ENCODE results near the gene RRM2. TPM values are rescaled to one million over a fixed set of nuclear protein-coding genes. Genes with fewer than 3 reads are reported as not detected.
A peak's percentile ranks its signal among the peaks of the same experiment; 100 is the strongest.

RRM2 gene
- polyA plus RNA-seq (ENCODE audit: insufficient read length in 4 of 4): 10 to 100 TPM; 58.4 to 60.6 (median 59.0) TPM

GRCh38 chr2:10122500-10123280, at the start of gene RRM2:
TSS of gene RRM2 (plus strand) at chr2:10122739. CDS start at chr2:10122799, 60 bp downstream.
- DNase-seq (ENCODE audit: low read depth in 4 of 4, low spot score in 3 of 4): peak; percentile 67 to 86 (median 82)

- DNase-seq (ENCODE audit: low read depth in 4 of 4, low spot score in 3 of 4): no peak
Observed at GRCh38 chr2:10073706-10074105, 48.8 kb upstream of the RRM2 start.

GRCh38 chr2:10075101-10075500, 47.4 kb upstream of the RRM2 start:
- no peak for DNase-seq (ENCODE audit: low read depth in 4 of 4, low spot score in 3 of 4)

GRCh38 chr2:10075571-10076209, 46.8 kb upstream of the RRM2 start:
- DNase-seq (ENCODE audit: low read depth in 4 of 4, low spot score in 3 of 4): no peak

GRCh38 chr2:10076511-10076910, 46.0 kb upstream of the RRM2 start:
- DNase-seq (ENCODE audit: low read depth in 4 of 4, low spot score in 3 of 4): no peak

GRCh38 chr2:10076988-10077527, 45.5 kb upstream of the RRM2 start:
- no peak for DNase-seq (ENCODE audit: low read depth in 4 of 4, low spot score in 3 of 4)

GRCh38 chr2:10078001-10078400, 44.5 kb upstream of the RRM2 start:
- no peak for DNase-seq (ENCODE audit: low read depth in 4 of 4, low spot score in 3 of 4)

- DNase-seq (ENCODE audit: low read depth in 4 of 4, low spot score in 3 of 4): no peak
Observed at GRCh38 chr2:10078704-10079265, 43.8 kb upstream of the RRM2 start.

GRCh38 chr2:10079266-10079869, 43.2 kb upstream of the RRM2 start:
- DNase-seq (ENCODE audit: low read depth in 4 of 4, low spot score in 3 of 4): no peak

GRCh38 chr2:10079870-10080535, 42.5 kb upstream of the RRM2 start, which contains the start of gene CYS1:
TSS of gene CYS1 (minus strand) at chr2:10080411. CDS start at chr2:10080223, 188 bp downstream.
- no peak for DNase-seq (ENCODE audit: low read depth in 4 of 4, low spot score in 3 of 4)

GRCh38 chr2:10080536-10081304, 41.8 kb upstream of the RRM2 start:
- no peak for DNase-seq (ENCODE audit: low read depth in 4 of 4, low spot score in 3 of 4)

- DNase-seq (ENCODE audit: low read depth in 4 of 4, low spot score in 3 of 4): no peak
Observed at GRCh38 chr2:10083046-10083445, 39.5 kb upstream of the RRM2 start.

- no peak for DNase-seq (ENCODE audit: low read depth in 4 of 4, low spot score in 3 of 4)
Observed at GRCh38 chr2:10083692-10084211, 38.8 kb upstream of the RRM2 start.

- no peak for DNase-seq (ENCODE audit: low read depth in 4 of 4, low spot score in 3 of 4)
Observed at GRCh38 chr2:10084223-10084865, 38.2 kb upstream of the RRM2 start.

GRCh38 chr2:10085043-10085667, 37.4 kb upstream of the RRM2 start:
- DNase-seq (ENCODE audit: low read depth in 4 of 4, low spot score in 3 of 4): no peak

- DNase-seq (ENCODE audit: low read depth in 4 of 4, low spot score in 3 of 4): peak in 1 of 4 donors; percentile 58
Observed at GRCh38 chr2:10085668-10086059, 36.9 kb upstream of the RRM2 start.

GRCh38 chr2:10086950-10087349, 35.6 kb upstream of the RRM2 start:
- no peak for DNase-seq (ENCODE audit: low read depth in 4 of 4, low spot score in 3 of 4)

GRCh38 chr2:10087360-10087759, 35.2 kb upstream of the RRM2 start:
- no peak for DNase-seq (ENCODE audit: low read depth in 4 of 4, low spot score in 3 of 4)

All from left renal pelvis (tissue), 4 donors.